Hematopoietic multipotent progenitor cell treated with erythropoietin and hydrocortisone succinate and interleukin-3 and kit ligand, for 15 days (in vitro differentiated cells): ENCODE results near the gene TJP2.
"Not testable (repeated sequence)": the region's sequence is repeated elsewhere in the genome, so short reads cannot be mapped to it uniquely, and the experiment has no call there.

Experiments used
- DNase-seq: peaks from one replicate; pipeline ENCODE4 v3.0.0-alpha.2; 2015; ENCODE audit warnings: low spot score

Gene TJP2

GRCh38 chr9:69292078-69292477 is 118.0 kb downstream of the TJP2 start:
- DNase-seq: no peak

- DNase-seq: no peak
Measured at GRCh38 chr9:69293156-69293555, 119.1 kb downstream of the TJP2 start.

DNA sequence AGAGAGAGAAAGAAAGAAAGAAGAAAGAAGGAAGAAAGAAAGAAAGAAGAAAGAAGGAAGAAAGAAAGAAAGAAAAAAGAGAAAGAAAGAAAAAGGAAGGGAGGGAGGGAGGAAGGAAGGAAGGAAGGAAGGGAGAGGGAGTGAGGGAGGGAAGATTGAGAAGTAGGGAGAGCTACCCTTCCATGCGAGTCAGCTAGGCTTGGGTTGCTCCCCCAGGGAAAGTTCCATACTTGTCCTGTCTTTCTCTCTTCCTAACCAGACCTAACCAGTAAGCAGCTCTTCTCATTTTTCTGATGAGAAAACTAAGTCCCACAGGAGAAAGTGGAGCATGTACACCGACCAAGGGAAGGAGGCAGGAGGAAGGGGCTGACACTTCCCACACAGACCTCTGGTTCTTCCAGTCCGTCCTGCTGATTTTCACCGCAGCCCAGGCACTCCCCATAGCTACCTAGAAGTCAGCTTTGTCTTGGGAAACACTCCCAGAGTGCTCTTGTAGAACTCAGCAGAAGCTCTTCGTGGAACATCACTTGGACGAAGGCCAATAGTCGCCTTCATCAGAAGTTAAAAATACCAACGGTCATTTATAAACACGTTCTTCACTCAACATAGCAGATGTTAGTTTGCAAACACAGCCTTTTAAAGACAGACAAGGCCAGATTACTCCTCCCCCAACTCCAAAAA is 121.9 kb downstream of the TJP2 start:
- no peak for DNase-seq

GRCh38 chr9:69297300-69297980 is 123.4 kb downstream of the TJP2 start:
- no peak for DNase-seq

DNA sequence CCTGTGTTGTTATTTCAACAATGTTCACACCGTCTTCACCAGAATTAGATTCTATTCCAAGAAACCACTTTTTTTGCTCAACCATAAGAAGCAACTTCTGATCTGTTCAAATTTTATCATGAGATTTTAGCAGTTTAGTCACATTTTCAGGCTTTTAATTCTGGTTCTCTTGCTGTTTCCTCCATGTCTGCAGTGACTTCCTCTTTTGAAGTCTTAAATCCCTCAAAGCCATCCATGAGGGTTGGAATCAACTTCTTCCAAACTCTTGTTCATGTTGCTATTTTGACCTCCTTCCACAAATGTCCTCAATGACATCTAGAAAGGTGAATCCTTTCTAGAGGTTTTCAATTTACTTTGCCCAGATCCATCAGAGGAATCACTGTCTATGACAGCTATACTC is 125.2 kb downstream of the TJP2 start:
- no peak for DNase-seq

GRCh38 chr9:69299826-69300225 is 125.7 kb downstream of the TJP2 start:
- DNase-seq: no peak

DNA sequence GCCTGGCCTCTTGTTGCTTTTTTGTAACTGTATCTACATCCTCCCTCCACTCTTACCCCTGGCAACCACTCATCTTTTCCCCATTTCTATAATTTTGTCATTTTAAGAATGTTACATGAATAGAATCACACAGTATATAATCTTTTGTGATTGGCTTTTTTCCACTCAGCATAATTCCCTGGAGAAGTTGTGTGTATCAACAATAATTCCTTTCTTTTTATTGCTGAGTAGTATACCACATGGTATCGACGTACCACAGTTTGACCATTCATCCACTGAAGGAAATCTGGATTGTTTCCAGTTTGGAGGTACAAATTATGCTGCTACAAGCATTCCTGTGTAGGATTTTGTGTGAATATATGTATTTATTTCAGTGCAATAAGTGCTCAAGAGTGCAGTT is 129.3 kb downstream of the TJP2 start:
- DNase-seq: no peak

GRCh38 chr9:69306895-69307445 is 132.9 kb downstream of the TJP2 start:
- not testable (repeated sequence) for DNase-seq

GRCh38 chr9:69307446-69308205 is 133.5 kb downstream of the TJP2 start:
- DNase-seq: no peak

DNA sequence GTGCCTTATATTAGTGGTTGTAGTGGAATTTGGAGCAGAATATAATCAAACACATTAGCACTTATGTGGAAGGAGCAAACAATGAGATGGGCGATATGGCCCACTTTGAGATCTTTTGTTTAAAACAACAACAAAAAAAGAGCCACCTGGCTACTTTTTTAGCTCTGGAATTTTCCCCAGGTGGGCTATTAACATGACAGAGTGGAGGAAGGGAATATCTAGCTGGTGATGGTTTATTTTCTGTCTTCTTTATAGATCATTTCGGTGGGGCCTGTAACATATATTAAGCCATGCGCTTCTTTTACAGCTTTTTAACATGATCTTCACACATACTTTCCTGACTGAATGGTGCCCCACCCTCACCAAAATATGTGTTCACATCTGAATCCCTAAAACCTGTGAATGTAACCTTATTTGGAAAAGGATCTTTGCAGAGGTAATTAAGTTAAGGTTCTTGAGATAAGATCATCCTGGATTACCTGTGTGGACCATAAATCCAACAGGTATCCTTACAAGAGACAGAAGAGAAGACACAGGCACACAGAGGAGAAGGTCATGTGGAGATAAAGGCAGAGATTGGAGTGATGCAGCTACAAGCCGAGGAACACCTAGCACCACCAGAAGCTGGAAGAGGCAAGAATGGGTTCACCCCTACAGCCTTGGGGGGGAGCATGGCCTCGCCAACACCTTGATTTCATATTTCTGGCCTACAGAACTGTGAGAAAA is 134.3 kb downstream of the TJP2 start:
- no peak for DNase-seq

DNA sequence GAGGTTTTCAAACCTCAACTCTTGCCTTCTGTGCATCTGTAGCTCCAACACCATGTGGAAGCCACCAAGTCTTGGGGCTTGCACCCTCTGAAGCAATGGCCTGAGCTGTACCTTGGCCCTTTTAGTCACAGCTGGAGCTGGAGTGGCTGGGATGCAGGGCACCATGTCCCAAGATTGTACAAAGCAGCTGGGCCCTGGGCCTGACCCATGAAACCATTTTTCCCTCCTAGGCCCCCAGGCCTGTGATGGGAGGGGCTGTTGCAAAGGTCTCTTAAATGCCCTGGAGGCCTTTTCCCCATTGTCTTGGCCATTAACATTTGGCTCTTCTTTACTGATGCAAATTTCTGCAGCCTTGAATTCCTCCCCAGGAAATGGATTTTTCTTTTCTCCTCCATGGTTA is 139.1 kb downstream of the TJP2 start:
- no peak for DNase-seq

GRCh38 chr9:69314547-69314946 is 140.5 kb downstream of the TJP2 start:
- DNase-seq: no peak

- DNase-seq: no peak
Measured at GRCh38 chr9:69317081-69317480, 143.0 kb downstream of the TJP2 start.

DNA sequence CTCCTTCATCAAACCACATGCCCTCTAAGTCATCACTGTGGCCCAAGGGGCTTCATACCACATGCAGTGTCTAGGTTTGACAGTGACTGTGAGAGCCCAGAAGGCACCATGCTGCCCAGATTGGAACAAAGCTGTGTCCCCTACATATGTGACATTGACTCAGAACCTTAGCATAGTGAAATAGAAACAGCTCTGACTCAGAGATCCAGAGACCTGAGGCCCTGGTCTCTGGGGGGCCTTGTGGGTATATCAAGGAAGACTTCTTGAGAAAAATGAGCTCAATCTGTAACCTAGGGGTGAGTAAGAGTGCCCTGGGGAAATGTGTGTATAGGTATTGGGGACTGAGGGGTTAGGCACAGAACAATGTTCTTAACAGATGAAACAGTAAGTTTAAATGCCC is 143.8 kb downstream of the TJP2 start:
- DNase-seq: no peak

- no peak for DNase-seq
Measured at GRCh38 chr9:69319324-69320025, 145.4 kb downstream of the TJP2 start.

DNA sequence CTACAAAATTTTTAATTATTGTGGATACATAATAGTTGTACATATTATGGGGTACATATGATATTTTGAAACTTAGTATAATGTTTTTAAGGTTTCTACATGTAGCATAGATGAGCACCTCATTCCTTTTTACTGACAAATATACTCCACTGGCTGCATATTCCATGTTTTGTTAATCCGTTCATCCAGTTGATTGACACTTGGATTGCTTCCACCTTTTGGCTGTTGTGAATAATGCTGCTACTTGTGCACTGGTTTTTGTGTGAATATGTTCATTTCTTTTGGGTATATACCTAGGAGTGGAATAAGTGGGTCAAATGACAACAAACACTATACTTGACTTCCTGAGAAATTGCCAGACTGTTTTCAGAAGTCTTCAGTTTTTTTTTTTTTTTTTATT is 148.2 kb downstream of the TJP2 start:
- no peak for DNase-seq

- no peak for DNase-seq
Measured at GRCh38 chr9:69323861-69324260, 149.8 kb downstream of the TJP2 start.
